Measurements from ENCODE around the gene ZNF774. TPM values are rescaled to one million over a fixed set of nuclear protein-coding genes. Genes with fewer than 3 reads are reported as not detected.

The ZNF774 gene
- total and polyA plus RNA-seq, 2 of the 8 experiments (the other 6 are each of a cell fraction or from before 2014, with no cell fraction given) = 0.82 to 2.6 TPM

GRCh38 chr15:90349821-90350220 lies 2.3 kb upstream of the ZNF774 start (continued):
- TF ChIP-seq USF2 (IDR thresholded peaks at IDR 0.05; ENCODE audit: low read length) = no peak
- no peak for TF ChIP-seq SIX5 (IDR thresholded peaks at IDR 0.05; ENCODE audit: low read depth, low read length)
- TF ChIP-seq TAF1 (IDR thresholded peaks at IDR 0.05; ENCODE audit: low read depth, low read length) = no peak
- TF ChIP-seq EZH2 (IDR thresholded peaks at IDR 0.05; ENCODE audit: low read depth, low read length, severe bottlenecking) = no peak
- no peak for TF ChIP-seq SP2 (IDR thresholded peaks at IDR 0.05; ENCODE audit: low read length)

Measured in H1 (cell line).